Mesothelial cell of epicardium (in vitro differentiated cells): Measurements from ENCODE around the gene ANKRD39. TPM values are rescaled to one million over a fixed set of nuclear protein-coding genes. Genes with fewer than 3 reads are reported as not detected.

Experiments used
- DNase-seq, 2 experiments: peaks; one replicate each; pipeline ENCODE4 v3.0.0; 2021; ENCODE audit warnings: low spot score in 2 of 2; ENCODE audit not compliant: unreplicated experiment in 2 of 2
- H3K27ac Mint-ChIP-seq: 2 replicates; pipeline ENCODE4 v1.8.0; 2021; ENCODE audit warnings: mixed read lengths
- H3K27me3 Mint-ChIP-seq: 2 replicates; pipeline ENCODE4 v1.8.0; 2021; ENCODE audit warnings: low read depth, mixed read lengths
- H3K36me3 Mint-ChIP-seq: 2 replicates; pipeline ENCODE4 v1.8.0; 2021; ENCODE audit warnings: mixed read lengths
- H3K4me1 Mint-ChIP-seq: 2 replicates; pipeline ENCODE4 v1.8.0; 2021; ENCODE audit warnings: mixed read lengths
- H3K4me3 Mint-ChIP-seq: 2 replicates; pipeline ENCODE4 v1.8.0; 2021; ENCODE audit warnings: mild to moderate bottlenecking, moderate library complexity, mixed read lengths
- H3K9me3 Mint-ChIP-seq: 2 replicates; pipeline ENCODE4 v1.8.0; 2021; ENCODE audit warnings: mixed read lengths
- total RNA-seq: library from RNA; stranded (reverse); gene quantifications from 3 replicates; pipeline ENCODE4 v1.2.1, GENCODE V29; 2021
- TF ChIP-seq, protein P1 (sequence below): fragments of 200-600 bp; sonication (generic); IDR thresholded peaks from one replicate; pipeline ENCODE4 v1.5.0; 2021; ENCODE audit warnings: antibody characterized with exemption; ENCODE audit not compliant: unreplicated experiment

The ANKRD39 gene
- total RNA-seq, 1 donor from 2014 or later = 17.4 TPM

DNA sequence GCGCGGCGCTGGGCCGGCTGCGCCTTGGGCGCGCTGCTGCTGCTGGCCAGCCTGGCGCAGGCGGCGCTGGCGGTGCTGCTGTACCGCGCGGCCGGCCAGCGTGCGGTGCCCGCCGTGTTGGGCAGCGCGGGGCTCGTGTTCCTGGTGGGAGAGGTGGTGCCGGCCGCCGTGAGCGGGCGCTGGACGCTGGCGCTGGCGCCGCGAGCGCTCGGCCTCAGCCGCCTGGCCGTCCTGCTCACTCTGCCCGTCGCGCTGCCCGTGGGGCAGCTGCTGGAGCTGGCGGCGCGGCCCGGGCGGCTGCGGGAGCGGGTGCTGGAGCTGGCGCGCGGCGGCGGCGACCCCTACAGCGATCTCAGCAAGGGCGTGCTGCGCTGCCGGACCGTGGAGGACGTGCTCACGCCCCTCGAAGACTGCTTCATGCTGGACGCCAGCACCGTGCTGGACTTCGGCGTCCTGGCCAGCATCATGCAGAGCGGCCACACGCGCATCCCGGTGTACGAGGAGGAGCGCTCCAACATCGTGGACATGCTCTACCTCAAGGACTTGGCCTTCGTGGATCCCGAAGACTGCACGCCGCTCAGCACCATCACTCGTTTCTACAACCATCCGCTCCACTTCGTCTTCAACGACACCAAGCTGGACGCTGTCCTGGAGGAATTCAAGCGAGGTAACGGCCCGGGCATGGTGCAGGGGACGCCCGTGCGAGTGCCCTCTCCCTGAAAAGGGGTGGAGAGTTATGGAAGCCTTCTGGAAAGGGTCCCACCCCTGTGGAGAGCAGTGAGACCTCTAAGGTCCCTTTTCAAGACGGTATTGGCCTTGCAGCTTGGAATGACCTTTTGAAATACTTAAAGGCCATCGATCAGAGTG, 40.7 kb downstream of the ANKRD39 start:
- no peak overlapping the region for H3K27ac Mint-ChIP-seq
- no peaks in the 10 kb centered on the region for H3K9me3 Mint-ChIP-seq
- H3K4me3 Mint-ChIP-seq = peak overlapping the region; percentile 74

DNA sequence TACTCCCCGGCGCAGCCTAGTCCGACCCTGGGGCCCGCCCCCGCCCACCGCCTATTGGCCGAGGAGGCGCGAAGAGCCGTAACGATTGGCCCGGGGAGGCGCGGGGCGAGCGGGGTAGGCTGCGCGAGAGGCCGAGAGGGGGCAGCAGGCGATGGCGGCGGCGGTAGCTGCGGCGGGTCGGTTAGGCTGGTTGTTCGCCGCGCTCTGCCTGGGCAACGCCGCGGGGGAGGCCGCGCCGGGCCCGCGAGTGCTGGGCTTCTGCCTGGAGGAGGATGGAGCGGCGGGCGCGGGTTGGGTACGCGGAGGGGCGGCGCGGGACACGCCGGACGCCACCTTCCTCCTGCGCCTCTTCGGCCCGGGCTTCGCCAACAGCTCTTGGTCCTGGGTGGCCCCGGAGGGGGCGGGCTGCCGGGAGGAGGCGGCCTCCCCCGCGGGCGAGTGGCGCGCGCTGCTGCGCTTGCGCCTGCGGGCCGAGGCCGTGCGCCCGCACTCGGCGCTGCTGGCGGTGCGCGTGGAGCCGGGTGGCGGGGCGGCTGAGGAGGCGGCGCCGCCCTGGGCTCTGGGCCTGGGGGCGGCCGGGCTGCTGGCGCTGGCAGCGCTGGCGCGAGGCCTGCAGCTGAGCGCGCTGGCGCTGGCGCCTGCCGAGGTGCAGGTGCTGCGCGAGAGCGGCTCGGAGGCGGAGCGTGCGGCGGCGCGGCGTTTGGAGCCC, 41.5 kb downstream of the ANKRD39 start, which contains the start of gene CNNM3:
Gene CNNM3, plus strand, starts transcription at position 142 of the 709 bp plus-strand sequence. Its CDS starts 10 bp downstream, at position 152.
- H3K4me3 Mint-ChIP-seq = peak within 1 kb of the TSS; percentile 75
- TF ChIP-seq, protein P1, sequence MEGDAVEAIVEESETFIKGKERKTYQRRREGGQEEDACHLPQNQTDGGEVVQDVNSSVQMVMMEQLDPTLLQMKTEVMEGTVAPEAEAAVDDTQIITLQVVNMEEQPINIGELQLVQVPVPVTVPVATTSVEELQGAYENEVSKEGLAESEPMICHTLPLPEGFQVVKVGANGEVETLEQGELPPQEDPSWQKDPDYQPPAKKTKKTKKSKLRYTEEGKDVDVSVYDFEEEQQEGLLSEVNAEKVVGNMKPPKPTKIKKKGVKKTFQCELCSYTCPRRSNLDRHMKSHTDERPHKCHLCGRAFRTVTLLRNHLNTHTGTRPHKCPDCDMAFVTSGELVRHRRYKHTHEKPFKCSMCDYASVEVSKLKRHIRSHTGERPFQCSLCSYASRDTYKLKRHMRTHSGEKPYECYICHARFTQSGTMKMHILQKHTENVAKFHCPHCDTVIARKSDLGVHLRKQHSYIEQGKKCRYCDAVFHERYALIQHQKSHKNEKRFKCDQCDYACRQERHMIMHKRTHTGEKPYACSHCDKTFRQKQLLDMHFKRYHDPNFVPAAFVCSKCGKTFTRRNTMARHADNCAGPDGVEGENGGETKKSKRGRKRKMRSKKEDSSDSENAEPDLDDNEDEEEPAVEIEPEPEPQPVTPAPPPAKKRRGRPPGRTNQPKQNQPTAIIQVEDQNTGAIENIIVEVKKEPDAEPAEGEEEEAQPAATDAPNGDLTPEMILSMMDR = peak; percentile 48
- peak; percentile 93 to 97 for DNase-seq
- no peaks in the 10 kb centered on the region for H3K27me3 Mint-ChIP-seq
- H3K27ac Mint-ChIP-seq = peak within 1 kb of the TSS; percentile 81
- H3K4me1 Mint-ChIP-seq = peaks cover 50% of the 10 kb centered on the region
- peaks cover 4% of the 10 kb centered on the region for H3K36me3 Mint-ChIP-seq
- no peaks in the 10 kb centered on the region for H3K9me3 Mint-ChIP-seq

More for the DNA sequence above, 40.7 kb downstream of the ANKRD39 start:
- H3K36me3 Mint-ChIP-seq = peaks cover 4% of the 10 kb centered on the region
- peak in 1 of 2 experiments; percentile 57 for DNase-seq
- H3K4me1 Mint-ChIP-seq = peaks cover 53% of the 10 kb centered on the region
- TF ChIP-seq, protein P1 = no peak
- no peaks in the 10 kb centered on the region for H3K27me3 Mint-ChIP-seq

DNA sequence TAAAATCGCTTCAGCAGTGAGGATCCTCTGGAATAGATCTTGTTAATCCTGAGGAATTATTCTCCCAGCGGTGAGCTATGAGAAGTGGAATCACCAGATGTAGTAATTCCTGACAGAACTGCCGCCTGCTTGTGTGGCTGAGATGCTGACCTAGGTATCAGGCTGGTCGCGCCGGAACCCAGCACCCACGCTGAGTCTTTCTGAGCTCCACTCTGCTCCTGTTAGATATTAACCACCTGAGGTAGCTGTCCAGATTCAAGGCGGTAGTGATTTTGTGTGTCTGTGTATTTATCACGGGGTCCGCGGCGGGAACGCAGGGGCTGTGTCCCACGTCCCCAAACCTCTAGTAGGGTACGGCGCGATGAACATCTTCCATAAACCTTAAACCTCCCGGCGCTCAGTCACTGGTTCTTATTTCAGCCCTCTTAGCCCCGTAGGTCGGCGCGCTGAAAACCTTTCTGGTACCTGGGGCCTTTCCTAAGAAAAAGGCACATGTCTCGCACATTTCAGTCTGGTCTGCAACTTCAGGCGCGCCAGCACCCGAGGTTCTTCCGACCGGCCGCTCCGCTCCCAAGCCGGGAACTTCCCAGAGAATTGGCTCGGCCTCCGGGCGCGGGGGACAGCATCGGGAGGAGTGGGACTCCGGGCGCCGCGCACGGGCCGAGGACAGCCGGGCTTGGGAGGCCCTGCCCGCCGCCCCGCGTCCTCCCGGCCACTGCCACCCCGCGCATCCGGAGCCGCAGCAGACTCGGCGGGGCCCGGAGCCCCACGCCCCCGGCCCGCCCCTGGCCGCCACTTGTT, 42.3 kb downstream of the ANKRD39 start:
- H3K9me3 Mint-ChIP-seq = no peaks in the 10 kb centered on the region
- TF ChIP-seq, protein P1 = no peak
- H3K27me3 Mint-ChIP-seq = no peaks in the 10 kb centered on the region
- H3K27ac Mint-ChIP-seq = peak overlapping the region; percentile 81
- H3K4me3 Mint-ChIP-seq = peak overlapping the region; percentile 75
- DNase-seq = peak in 1 of 2 experiments; percentile 48
- H3K4me1 Mint-ChIP-seq = peaks cover 44% of the 10 kb centered on the region
- peaks cover 4% of the 10 kb centered on the region for H3K36me3 Mint-ChIP-seq

DNA sequence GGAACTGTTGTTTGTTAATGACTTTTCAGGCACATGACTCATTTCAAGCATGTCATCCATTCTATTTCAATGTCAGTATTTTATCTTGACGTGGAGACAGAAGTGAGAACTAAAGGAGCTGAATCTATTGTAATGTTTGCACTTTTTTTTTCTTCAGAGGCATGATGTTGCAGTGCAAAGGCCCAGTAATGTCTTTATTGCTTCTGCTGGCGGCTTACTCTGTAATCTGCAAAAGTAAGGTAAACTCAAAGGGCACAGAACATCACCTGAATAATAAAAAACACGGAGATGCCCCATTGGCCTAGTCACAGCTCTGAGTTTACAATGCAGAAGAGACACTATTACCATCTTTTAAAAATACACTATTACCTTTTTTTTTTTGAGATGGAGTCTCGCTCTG, 44.2 kb downstream of the ANKRD39 start:
- Mint-ChIP-seq H3K4me1 (peaks cover 26% of the 10 kb centered on the region), H3K9me3 (no peaks in the 10 kb centered on the region), H3K27ac (no peak overlapping the region), H3K27me3 (no peaks in the 10 kb centered on the region), H3K36me3 (peaks cover 10% of the 10 kb centered on the region), H3K4me3 (no peak overlapping the region)
- DNase-seq = no peak
- TF ChIP-seq, protein P1 = no peak

DNA sequence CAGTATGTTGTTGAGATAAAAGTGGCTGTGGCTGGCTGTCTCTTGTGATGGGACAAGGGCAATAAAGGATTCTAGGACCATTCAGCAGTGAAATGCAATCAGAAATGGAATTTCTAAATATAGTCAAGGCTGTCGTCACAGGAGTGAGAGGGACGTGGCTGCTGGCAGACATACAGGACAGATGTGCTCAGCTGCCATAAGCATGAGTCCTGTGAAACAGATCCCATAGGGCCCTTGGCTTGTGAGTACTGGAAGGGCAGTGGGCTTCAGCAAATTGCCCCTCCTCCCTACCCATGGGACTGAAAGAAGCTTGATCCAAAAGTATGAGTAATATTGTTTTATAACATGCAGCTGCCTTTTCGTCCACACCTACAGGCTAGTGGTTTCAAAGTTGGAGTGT, 45.9 kb downstream of the ANKRD39 start:
- no peak overlapping the region for H3K27ac Mint-ChIP-seq
- H3K36me3 Mint-ChIP-seq = peaks cover 14% of the 10 kb centered on the region
- H3K27me3 Mint-ChIP-seq = no peaks in the 10 kb centered on the region
- TF ChIP-seq, protein P1 = no peak
- no peak for DNase-seq
- H3K9me3 Mint-ChIP-seq = no peaks in the 10 kb centered on the region
- H3K4me1 Mint-ChIP-seq = peaks cover 9% of the 10 kb centered on the region
- H3K4me3 Mint-ChIP-seq = no peak overlapping the region
